Measurements from ENCODE around the gene PDGFA. TPM values are rescaled to one million over a fixed set of nuclear protein-coding genes. Genes with fewer than 3 reads are reported as not detected.

PDGFA gene
- total RNA-seq, 3 donors from 2014 or later (not counting 1 experiment from before 2014, with no cell fraction given) = 0.86 to 2.0 (median 1.5) TPM

DNA sequence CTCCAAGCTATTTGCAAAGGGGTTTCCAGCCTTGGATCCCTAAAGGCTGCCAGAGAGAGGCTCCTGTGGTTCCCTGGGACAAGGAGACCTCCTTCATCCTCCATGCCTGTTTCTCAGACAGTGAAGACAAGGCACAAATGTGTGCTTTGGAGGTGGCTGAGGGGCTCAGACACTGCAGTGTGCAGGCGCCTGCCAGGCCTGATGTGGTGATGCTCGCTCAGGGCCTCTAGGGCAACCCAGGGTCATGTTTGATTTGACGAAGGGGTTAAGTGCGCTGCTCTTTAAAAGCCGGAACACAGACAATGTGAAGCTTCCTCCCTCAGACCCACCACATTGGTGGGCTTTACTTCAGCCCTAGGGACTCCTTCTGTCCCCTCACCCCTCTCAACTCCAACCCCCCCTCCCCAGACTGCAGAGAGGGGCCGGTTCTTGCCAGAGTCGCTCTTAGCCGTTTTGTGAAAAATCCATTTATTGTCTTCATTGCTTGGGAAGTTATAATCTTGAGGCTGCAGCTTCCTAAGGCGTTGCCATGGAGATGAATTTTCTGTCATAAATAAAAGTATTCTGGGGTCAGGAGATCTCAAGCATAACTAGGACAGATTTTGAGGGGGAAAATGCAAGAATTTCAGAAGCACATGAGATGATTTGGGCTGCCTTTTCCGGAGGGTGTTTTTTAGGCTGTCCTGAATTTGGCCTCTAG is 35.8 kb downstream of the PDGFA start:
- Mint-ChIP-seq H3K4me3 (no peak overlapping the region), H3K27ac (no peak overlapping the region), H3K36me3 (no peaks in the 10 kb centered on the region), H3K27me3 (ENCODE audit: low read depth in 2 of 2) (peaks cover 13 to 20% of the 10 kb centered on the region in 2 donors), H3K9me3 (peaks cover 9 to 11% of the 10 kb centered on the region in 2 donors), H3K4me1 (no peaks in the 10 kb centered on the region)
- intact Hi-C loops (cut with micrococcal nuclease) = no loop called here
- Histone ChIP-seq H3K4me3 (ENCODE audit: low read length) (no peak overlapping the region), H3K27me3 (ENCODE audit: control insufficient read depth, insufficient read depth, low read length) (no peaks in the 10 kb centered on the region), H3K9me3 (ENCODE audit: control insufficient read depth, insufficient read depth, low read length) (no peaks in the 10 kb centered on the region), H3K36me3 (ENCODE audit: control insufficient read depth, insufficient read depth, low read length) (no peaks in the 10 kb centered on the region), H3K4me1 (ENCODE audit: control insufficient read depth, insufficient read depth, low read length) (no peaks in the 10 kb centered on the region), H3K27ac (ENCODE audit: low read length) (no peak overlapping the region)
- 92% methylated on average over 10 of the region's 10 CpGs for WGBS (ENCODE audit: insufficient coverage)
- TF ChIP-seq, protein P1, sequence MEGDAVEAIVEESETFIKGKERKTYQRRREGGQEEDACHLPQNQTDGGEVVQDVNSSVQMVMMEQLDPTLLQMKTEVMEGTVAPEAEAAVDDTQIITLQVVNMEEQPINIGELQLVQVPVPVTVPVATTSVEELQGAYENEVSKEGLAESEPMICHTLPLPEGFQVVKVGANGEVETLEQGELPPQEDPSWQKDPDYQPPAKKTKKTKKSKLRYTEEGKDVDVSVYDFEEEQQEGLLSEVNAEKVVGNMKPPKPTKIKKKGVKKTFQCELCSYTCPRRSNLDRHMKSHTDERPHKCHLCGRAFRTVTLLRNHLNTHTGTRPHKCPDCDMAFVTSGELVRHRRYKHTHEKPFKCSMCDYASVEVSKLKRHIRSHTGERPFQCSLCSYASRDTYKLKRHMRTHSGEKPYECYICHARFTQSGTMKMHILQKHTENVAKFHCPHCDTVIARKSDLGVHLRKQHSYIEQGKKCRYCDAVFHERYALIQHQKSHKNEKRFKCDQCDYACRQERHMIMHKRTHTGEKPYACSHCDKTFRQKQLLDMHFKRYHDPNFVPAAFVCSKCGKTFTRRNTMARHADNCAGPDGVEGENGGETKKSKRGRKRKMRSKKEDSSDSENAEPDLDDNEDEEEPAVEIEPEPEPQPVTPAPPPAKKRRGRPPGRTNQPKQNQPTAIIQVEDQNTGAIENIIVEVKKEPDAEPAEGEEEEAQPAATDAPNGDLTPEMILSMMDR (IDR thresholded peaks at IDR 0.05) = no peak
- ATAC-seq = no peak
- DNase-seq = no peak

DNA sequence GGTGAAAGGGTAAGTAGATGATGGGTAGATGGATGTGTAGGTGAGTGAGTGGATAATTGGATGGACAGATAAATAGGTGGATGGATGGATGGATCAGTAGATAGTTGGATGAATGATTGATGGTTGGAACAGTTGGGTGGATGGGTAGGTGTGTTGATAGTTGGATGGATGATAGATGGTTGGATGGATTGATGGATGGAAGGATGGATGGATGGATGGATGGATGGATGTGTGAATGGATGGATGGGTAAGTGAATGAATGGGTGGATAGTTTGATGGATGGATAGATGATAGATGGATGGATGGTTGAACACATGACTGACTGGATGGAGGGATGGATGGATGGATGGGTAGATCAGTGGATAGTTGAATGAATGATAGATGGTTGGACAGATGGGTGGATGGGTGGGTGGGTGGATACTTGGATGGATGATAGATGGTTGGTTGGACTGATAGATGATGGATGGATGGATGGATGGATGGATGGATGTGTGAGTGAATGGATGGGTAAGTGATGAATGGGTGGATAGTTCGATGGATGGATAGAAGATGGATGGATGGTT is 37.0 kb downstream of the PDGFA start:
- H3K9me3 ChIP-seq (ENCODE audit: control insufficient read depth, insufficient read depth, low read length) = no peaks in the 10 kb centered on the region
- H3K27ac Mint-ChIP-seq = no peak overlapping the region
- no peaks in the 10 kb centered on the region for H3K36me3 Mint-ChIP-seq
- WGBS (ENCODE audit: insufficient coverage) = 97% methylated on average over 1 of the region's 1 CpG
- no peak overlapping the region for H3K4me3 ChIP-seq (ENCODE audit: low read length)
- TF ChIP-seq, protein P1 (IDR thresholded peaks at IDR 0.05) = no peak
- peaks cover 9 to 11% of the 10 kb centered on the region in 2 donors for H3K9me3 Mint-ChIP-seq
- no peaks in the 10 kb centered on the region for H3K4me1 ChIP-seq (ENCODE audit: control insufficient read depth, insufficient read depth, low read length)
- H3K27me3 ChIP-seq (ENCODE audit: control insufficient read depth, insufficient read depth, low read length) = no peaks in the 10 kb centered on the region
- ATAC-seq (no peak), DNase-seq (no peak)
- H3K27me3 Mint-ChIP-seq (ENCODE audit: low read depth in 2 of 2) = peaks cover 13 to 17% of the 10 kb centered on the region in 2 donors
- no peak overlapping the region for H3K4me3 Mint-ChIP-seq
- no peaks in the 10 kb centered on the region for H3K36me3 ChIP-seq (ENCODE audit: control insufficient read depth, insufficient read depth, low read length)
- intact Hi-C loops (cut with micrococcal nuclease) = no loop called here
- H3K4me1 Mint-ChIP-seq = no peaks in the 10 kb centered on the region
- no peak overlapping the region for H3K27ac ChIP-seq (ENCODE audit: low read length)

DNA sequence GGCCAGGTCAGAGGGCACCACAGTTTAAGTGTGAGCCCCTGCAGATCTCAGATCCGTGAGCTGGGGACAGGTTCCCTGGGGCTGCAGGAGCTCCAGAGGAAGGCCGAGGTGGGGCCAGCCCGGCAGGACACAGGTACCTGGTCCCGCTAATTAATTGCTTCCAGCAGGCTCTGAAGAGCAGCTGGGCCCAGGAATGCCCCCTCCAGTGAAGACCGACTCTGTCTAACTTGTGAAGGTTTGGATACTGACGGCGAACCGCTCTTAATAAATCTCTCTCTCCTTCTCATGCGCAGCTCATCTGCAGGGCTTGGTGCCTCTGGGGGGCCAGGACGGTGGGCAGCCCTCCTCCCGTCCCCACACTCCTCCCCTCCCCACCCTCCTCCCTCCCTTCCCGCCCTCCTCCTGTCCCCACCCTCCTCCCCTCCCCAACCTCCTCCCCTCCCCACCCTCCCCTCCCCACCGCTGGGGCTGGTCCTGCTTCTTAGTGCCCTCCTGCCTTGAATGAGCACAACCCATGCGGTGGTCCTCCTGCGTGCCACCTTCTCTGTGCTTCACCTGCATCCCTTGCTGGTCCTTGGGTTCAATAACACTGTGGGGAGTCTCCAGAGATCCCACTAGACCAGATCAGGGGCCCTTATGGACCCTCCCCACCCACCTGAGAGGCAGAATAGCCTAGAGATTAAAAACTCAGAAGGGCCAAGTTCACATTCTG is 38.3 kb downstream of the PDGFA start:
- Mint-ChIP-seq H3K27ac (no peak overlapping the region), H3K9me3 (peaks cover 9 to 11% of the 10 kb centered on the region in 2 donors), H3K4me3 (no peak overlapping the region), H3K4me1 (no peaks in the 10 kb centered on the region), H3K36me3 (no peaks in the 10 kb centered on the region), H3K27me3 (ENCODE audit: low read depth in 2 of 2) (peaks cover 3 to 14% of the 10 kb centered on the region in 2 donors)
- ATAC-seq (no peak), DNase-seq (no peak)
- H3K36me3 ChIP-seq (ENCODE audit: control insufficient read depth, insufficient read depth, low read length) = no peaks in the 10 kb centered on the region
- intact Hi-C loops (cut with micrococcal nuclease) = no loop called here
- H3K4me3 ChIP-seq (ENCODE audit: low read length) = no peak overlapping the region
- no peaks in the 10 kb centered on the region for H3K27me3 ChIP-seq (ENCODE audit: control insufficient read depth, insufficient read depth, low read length)
- H3K9me3 ChIP-seq (ENCODE audit: control insufficient read depth, insufficient read depth, low read length) = no peaks in the 10 kb centered on the region
- H3K27ac ChIP-seq (ENCODE audit: low read length) = no peak overlapping the region
- H3K4me1 ChIP-seq (ENCODE audit: control insufficient read depth, insufficient read depth, low read length) = no peaks in the 10 kb centered on the region
- WGBS (ENCODE audit: insufficient coverage) = 95% methylated on average over 12 of the region's 15 CpGs
- TF ChIP-seq, protein P1 (IDR thresholded peaks at IDR 0.05) = no peak
